SH-SY5Y (cell line): Measurements from ENCODE around the gene BBS9.

ENCODE experiments used
- GATA2 ChIP-seq: IDR thresholded peaks from 2 replicates; pipeline ENCODE4 v1.6.1; 2011; ENCODE audit warnings: mild to moderate bottlenecking, low read depth, low read length
- GATA3 ChIP-seq: IDR thresholded peaks from 2 replicates; pipeline ENCODE4 v1.6.1; 2011; ENCODE audit warnings: low read depth, mild to moderate bottlenecking, low read length, moderate library complexity

The BBS9 gene

DNA sequence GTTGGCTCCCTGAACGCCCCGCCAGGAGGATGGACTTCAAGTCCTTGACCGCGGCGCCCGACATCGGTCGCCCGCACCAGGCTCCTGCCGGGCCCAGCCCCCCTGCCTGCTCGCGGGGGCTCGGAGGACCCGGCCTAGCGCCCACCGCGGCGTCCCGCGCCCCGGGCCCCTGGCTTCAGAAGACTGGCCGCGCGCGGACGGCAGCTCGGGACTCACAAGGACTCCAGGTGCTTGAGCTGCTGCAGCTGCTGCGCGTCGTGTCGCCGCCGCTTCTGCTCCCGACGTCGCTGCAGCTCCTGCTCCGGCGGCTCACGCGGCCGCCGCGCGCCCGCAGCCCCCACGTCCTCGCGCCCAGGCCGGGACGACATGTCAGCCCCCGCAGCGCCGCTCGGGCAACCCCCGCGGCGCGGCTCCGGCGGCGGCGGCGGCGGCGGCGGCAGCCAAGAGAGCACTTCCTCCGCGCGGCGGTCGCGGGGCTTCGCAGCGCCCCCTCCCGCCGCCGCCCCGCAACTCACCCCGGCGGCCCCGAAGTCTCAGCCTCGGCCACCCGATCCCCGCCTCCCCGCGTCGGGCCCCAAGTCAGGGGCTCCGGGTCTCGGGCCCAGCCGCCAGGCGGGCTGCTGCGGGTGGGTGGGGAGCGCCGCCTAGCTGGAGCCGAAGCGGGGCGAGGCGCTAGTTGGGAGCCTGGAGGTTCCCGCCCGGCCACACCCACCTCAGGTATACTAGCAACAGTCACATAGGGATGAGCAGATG, 20.2 kb upstream of the BBS9 start, which contains the start of gene RP9:
RP9 (minus strand) TSS at position 400 of the 753 bp plus-strand sequence; CDS start at position 368, 32 bp downstream.
- no peak for TF ChIP-seq GATA2
- no peak for TF ChIP-seq GATA3

DNA sequence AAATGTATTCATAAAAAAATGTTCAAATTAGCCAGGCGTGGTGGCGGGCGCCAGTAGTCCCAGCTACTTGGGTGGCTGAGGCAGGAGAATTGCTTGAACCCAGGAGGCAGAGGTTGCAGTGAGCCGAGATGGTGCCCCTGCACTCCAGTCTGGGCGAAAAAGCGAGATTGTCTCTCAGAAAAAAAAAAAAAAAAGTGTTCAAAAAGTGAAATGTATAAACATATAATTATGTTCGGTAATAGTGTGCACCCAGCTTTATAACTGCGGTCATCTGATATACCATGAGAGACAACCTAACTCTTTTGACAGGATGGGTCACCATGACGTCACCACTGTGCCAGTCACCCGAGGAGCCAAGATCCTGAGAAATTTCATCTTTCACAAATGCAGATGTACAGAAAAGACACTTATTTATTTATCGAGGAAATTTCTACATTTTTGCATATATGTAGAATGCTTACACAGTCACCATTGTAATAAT, 19.6 kb upstream of the BBS9 start:
- no peak for TF ChIP-seq GATA3

DNA sequence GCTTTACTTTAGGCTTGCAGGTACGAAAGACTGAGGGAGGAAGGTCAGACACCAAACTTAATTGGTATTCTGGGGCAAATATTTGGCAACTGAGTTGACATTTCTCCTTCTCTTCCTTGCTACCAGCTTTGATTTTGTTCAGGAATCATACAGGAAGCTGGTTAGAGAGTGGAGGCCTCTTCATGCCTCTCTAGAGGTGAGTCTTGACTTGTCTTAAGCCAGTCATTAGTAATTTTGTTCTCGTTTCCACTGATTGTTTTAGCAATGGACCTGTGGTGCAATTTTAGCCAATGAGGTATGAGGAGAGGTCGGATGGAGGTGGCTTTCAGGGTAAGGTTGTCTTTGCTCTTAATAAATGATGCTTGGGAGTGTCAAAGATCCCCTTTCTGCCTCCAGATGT, 17.8 kb upstream of the BBS9 start:
- TF ChIP-seq GATA2 (no peak), GATA3 (no peak)

DNA sequence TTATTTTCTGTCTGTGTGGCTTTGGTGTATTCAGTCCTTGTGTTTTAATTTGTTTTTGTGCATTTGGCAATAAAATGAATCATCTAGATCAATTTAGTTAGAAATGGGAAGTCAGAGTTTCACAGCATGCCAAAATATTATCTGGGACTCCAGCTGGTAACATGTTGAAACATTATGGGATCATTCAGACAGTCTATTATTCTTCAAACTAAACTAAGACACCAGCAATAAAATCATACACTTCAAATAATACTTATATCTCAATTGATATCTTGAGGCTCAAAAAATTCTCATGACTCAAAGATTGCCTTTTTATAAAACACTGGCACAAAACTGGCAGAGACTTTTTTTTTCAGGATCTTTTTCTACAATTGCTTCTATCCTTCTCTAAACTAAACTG, 14.4 kb upstream of the BBS9 start:
- TF ChIP-seq GATA2 (no peak), GATA3 (no peak)

DNA sequence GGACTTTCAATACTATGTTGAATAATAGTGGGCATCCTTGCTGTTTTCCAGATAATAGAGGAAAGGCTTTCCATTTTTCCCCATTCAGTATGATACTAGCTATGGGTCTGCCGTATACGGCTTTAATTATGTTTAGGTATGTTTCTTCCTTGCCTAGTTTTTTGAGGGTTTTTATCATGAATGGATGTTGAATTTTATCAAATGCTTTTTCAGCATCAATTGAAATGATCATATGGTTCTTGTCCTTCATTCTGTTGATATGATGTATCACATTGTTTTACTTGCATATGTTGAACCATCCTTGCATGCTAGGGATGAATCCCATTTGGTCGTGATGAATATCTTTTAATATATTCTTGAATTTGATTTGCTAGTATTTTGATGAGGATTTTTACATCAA, 11.0 kb upstream of the BBS9 start:
- TF ChIP-seq GATA2 (no peak), GATA3 (no peak)

DNA sequence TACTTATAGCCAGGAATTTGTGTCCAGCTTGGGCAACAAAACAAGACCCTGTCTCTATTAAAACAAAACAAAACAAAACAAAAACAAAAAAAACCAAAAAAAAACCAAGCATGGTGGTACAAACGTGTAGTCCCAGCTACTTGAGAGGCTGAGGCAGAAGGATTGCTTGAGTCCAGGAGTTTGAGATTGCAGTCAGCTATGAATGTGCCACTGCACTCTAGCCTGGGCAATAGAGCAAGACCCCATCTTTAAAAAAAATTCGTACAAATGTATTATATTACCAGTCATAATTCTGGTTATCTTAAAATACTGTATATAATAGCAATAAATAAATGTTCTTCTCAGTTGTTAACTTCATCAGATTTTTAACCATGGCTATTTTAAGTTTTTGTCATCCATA, 2.3 kb upstream of the BBS9 start:
- TF ChIP-seq GATA2 (no peak), GATA3 (no peak)

DNA sequence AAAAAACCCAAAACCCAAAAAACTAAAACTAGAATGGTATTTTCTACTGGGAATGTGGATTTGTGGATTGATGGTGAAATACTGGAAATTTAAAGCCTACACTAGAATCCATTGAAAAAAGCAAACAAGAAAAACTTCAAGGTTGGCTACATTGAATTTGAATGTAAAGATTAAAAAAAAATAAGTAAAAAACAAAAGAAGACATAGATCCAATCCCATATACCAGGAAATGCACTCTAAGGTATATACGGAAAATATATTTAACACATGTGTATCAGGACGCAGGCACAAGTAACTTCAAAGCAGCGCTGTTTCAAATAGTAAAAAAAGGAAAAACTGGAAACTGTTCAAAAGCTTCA, 754 bp upstream of the BBS9 start:
- TF ChIP-seq GATA3 (no peak), GATA2 (no peak)

DNA sequence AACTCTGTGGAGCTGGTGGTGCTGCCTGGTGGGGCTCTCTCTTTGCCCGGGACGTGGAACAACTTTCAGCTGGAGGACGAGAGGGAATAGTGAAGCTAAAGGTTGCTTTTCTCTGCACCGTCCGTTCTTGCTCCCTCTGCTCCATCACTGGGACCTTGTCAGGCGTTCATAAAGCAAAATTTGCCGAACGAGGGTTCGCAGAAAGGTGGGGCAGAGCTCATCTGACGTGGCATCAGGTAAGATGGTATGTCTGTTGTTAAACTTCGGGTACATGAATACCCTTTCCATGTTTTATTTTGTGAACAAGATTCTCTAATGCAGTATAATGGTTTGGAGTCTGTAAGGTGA, 416 bp downstream of the BBS9 start:
- no peak for TF ChIP-seq GATA2
- TF ChIP-seq GATA3: no peak

DNA sequence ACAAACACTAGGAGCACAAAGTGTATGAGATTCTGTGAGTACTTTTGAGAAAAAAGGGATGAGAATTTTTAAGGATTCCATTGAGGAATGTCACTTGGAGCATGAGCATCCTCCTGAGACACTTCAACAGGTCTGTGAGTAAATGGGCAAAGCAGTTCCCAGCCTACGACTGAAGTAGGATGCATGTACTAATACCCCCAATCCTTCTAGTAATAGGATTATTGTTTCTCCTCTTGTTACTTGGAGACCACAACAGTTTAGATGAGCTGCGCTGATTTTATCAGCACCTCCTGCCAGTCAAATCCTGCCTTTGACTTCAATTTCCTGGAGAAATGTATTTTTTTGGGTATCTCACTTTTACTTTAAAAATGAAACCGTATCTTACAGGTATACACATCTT, 820 bp downstream of the BBS9 start:
- TF ChIP-seq GATA3: peak; percentile 51; the same call in 1 of the 2 replicates
- peak; percentile 56; the same call in 1 of the 2 replicates for TF ChIP-seq GATA2

DNA sequence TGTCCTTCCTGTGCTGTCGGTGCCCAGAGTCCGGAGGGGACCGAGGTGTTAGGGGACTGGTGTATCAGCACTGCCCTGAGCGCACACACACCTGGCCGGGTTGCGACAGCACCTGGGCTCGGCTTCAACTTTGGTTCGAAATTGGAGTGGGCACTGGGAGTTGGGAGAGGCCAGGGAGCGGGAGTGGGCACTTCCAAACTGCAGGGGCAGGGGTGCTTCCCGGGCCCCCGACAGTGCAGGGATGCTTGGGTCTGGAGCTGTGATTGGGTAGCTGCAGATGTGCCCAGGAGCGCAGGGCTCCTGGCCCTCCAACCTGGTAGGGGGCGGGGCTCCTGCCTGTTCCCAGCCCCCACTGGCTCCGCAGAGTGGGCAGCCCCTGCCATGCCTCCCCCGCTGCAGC, 7.7 kb downstream of the BBS9 start:
- TF ChIP-seq GATA3 (no peak), GATA2 (no peak)

DNA sequence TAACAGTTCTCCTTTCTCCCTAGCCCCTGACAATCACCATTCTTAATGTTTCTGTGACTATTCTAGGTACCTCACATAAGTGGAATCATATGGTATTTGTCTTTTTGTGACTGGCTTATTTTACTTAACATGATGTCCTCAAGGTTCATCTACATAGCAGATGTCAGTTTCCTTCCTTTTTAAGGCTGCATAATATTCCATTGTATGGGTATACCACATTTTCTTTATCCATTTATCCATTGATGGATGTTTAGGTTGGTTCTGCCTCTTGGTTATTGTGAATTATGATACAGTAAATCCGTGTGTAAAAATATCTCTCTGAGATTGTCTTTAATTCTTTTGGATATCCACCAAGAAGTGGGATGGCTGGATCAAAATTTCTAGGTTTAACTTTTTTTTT, 13.2 kb downstream of the BBS9 start:
- TF ChIP-seq GATA2: no peak
- TF ChIP-seq GATA3: no peak

DNA sequence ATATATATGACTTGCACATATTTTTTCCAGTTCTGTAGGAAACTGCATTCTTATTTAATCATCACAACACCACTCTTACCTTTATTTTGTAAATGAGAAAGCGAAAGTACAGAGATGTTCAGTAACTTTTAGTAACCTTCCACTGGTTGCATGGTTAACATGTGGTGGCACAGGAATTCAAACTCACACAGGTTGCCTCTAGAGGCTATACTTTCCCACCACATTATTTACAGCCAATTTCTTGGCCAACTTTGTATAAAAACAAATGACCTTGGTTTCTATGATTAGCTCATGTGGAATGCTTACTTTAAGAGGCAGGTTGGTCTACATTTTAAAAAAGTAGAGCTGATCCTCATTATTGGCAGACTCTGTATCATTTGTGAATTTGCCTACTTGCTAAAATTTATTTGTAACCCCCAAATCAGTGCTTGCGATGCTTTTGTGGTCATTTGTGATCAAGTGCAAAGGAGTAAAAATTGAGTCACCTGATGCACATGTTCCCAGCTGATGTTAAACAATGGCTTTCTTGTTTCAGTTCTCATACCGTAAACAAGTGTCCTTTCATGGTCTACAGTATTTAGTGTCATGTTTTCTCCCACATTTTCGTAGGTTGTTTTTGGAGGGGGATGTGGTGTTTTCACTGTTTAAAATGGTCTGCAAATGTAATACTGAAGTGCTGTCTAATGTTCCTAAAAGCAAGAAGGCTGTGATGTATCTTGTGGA, 14.8 kb downstream of the BBS9 start:
- TF ChIP-seq GATA2: no peak

DNA sequence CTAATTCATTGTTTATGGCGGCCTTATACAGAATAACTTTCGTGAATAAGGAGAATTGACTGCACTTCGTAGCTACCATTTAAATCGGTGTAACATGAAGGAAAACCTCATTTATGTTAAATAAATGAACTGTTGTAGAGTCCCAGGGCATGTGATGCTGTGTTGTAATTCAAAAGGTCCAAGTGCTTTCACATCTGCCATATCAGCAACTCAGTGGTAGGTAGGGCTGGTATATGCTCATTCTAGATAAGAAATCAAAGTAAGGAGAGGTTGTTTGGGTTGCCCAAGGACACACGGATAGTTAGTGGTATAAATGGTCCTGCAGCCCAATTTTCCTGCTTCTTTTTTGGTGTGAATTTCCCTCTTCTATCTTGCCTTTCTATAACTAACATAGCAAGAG, 15.8 kb downstream of the BBS9 start:
- no peak for TF ChIP-seq GATA2

DNA sequence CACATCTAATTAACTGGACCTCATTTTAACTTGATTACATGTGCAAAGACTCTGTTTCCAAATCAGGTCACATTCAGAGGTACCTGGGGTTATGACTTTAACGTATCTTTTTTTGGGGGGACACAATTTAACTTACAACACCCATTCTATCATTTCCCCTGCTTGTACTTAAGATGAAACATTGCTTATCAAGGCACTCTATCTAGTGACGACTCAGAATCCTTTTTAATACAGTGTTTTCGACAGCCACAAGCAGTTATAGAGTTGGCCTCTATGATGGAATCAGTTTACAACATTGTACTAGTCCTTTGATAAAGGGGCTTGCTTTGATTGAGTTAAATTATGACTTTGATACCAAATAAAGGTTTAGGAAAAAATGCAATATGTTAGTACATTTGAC, 22.7 kb downstream of the BBS9 start:
- TF ChIP-seq GATA3 (peak; percentile 71; the same call in 1 of the 2 replicates), GATA2 (peak; percentile 53; the same call in 1 of the 2 replicates)

DNA sequence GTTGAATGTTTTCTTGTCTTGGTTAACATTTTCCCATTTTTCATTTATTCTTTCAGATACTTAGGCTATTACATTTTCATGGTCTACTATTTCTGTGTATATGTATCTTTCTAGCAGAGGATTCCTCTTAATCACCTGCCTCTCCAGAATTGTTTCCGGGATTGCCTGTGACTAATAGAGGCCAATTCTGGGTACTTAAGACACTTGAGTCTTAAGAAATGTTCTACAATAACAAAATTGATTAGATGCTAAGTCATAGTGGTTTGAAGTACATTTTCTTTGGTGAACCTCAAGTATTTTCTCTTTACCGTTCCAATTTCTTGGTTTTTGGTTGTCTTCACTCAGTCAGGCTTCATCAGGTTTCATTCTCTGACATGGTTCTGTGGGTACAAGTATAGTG, 26.4 kb downstream of the BBS9 start:
- TF ChIP-seq GATA2: no peak
- TF ChIP-seq GATA3: no peak
